M059J (cell line): ENCODE results near the gene LRRC27. TPM values are rescaled to one million over a fixed set of nuclear protein-coding genes. Genes with fewer than 3 reads are reported as not detected.
A peak's percentile ranks its signal among the peaks of the same experiment; 100 is the strongest.

Experiments
- DNase-seq: peaks from one replicate; pipeline ENCODE4 v3.0.0-alpha.2; 2012; ENCODE audit warnings: low read depth
- total RNA-seq: library from RNA; depleted of rRNA; stranded (reverse); fragments of >200 nt; shearing (Covaris generic); gene quantifications from 2 replicates; pipeline ENCODE4 v1.2.3, GENCODE V29; 2014

LRRC27 gene
- total RNA-seq, 1 experiment from 2014 or later, result 3.5 TPM

DNA sequence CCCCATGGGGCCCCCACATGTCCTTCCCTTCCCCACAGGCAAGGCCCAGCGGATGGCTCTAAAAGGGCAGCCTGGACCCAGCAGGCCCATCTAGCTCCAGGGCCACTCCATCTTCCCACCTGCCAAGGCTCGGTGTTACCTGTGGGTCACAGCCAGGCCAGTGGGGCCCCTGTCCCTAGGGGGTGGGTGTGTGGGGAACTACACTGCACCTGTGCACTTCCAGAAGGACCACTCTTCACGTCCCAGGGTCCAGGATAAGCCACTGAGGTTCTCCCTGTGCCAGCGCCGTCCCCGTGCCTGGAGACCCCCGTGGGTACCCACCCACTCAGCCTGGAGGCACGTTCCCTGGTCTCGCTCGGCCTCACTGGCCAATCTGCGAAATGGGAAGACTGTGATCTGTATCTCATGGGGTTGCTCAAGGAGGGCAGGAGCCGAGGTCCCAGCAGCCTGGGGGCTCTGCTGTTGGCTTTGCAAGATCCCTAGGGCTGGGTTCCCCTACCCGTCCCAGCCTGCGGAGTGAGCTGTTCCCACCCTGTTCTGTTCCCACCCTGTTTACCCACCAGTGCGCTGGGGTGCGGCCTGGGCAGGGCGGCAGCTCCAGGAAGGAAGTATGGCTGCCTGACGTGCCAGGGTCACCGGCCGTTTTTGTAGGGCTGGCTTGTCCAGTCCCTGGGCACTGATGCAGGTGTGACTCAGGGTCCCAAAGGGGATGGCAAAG lies 69.6 kb downstream of the LRRC27 start:
- DNase-seq, result no peak

GRCh38 chr10:132402781-132403241 lies 70.8 kb downstream of the LRRC27 start:
- no peak for DNase-seq

DNA sequence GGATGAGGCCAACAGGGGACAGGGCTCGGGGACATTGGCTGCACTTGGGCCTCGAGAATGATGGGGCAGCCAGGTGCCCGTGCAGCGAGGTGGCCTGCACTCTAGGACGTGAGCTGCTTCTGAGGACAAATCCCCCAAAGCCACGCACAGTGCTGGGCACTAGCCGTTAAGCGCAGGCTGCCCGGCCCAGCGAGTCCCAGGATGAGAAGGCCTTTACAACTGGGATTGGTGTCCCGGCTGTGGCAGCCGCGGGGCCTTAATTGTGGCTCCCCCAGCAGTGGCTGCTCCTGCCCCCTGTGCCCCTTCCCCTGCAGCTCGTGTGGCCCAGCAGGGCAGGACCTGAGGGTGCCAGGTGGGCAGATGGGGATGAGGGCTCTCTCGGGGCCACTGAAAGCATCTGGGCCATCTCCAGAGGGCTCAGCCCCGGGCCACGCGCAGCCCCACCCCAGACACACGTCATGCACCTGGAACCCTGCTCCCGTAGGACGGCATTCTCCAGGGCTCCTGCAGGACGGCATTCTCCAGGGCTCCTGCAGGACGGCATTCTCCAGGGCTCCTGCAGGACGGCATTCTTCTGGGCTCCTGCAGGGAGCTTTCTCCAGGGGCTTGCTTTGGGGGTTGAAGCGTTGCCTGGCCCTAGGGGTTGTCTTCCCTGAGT lies 71.6 kb downstream of the LRRC27 start:
- DNase-seq, result no peak

DNA sequence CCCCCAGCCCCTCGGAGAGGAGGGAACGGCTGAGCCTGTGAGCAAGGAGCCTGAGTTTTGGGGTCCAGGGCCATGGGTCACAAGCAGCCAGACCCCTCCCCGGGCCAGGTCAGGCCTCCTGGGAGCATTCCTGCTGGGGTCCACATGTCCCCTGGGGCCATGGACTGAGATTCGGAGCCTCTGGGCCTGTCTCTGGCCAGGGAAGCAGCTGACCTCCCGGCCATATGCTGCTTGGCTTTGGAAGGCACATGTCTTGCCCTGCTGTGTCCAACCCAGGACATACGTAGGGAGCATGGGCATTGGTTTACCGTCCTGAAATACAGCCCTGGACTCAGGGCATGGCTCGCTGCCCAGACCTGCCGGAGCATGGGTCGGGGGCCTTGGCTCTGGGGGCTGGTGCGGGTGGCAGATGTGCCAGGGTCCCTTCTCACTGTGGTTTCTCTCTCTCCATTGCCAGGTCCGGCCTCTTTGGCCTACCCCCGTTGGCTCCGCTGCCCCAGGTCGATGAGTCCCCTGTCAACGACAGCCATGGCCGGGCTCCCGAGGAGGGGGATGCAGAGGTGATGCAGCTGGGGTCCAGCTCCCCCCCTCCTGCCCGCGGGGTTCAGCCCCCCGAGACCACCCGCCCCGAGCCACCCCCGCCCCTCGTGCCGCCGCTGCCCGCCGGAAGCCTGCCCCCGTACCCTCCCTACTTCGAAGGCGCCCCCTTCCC lies 72.3 kb downstream of the LRRC27 start:
- no peak for DNase-seq

GRCh38 chr10:132404911-132405462 lies 73.0 kb downstream of the LRRC27 start:
- no peak for DNase-seq

DNA sequence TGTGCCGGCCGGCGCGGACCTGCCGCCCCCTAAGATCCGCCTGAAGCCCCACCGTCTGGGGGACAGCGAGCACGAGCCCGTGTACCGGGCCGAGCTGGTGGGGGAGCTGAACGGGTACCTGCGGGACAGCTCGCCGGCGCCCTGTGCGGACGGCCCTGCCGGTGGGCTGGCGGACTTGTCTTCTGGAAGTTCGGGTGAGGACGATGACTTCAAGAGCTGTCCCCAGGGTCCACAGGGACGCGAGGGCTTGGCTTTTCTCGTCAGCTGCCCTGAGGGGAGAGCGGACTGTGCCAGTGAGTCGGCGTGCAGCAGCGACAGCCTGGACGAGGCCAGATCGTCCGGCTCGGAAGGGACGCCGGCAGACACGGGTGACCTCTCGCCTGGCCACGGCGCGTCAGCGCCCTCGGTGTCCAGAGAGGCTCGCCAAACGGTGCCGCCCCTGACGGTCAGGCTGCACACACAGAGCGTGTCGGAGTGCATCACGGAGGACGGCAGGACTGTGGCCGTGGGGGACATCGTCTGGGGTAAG lies 73.5 kb downstream of the LRRC27 start:
- no peak for DNase-seq

DNA sequence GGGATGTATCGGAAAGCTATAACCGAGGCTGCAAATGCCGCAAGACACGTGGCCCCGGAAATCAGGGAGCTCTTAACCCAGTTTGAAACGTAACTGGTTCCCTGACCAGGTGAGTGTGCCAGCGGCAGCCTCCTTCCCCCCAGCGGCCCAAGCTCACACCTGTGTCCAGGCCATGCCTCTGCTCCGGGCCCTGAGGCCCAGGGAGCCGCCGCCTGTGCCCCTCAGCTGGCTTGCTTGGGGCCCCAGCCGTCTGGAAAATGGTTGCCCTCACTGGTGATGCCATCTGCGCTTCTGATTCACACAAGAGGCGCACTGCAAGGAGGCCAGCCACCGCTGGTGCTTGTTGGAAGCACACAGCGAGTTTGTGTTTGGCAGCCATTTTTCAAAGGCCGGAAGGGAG lies 74.2 kb downstream of the LRRC27 start:
- no peak for DNase-seq

GRCh38 chr10:132406750-132407149 lies 74.8 kb downstream of the LRRC27 start:
- DNase-seq, result no peak

DNA sequence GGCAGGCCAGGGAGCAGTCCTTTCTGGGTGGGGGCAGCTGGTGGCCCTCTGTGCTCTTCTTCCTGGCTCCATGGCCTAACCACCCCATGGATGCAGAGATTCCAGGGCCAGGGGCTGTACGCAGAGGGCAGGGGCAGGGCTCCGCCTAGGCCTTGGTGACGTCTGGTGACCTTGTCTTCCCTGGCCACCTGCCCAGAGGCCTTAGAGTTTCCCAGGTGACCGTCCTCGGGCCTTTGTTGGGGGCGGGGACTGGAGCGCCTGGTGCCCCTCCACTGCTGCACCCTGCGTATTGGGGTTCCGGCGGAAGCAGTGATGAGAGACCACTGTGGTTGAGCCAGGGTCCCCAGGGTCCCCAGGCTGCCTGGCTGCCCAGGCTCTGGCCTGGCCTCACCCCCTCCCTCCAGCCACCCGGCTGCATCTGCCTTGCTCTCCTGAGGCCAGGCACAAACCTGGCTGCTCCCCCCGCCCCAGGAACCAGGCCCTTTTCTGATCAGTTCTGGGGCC lies 75.3 kb downstream of the LRRC27 start:
- no peak for DNase-seq

DNA sequence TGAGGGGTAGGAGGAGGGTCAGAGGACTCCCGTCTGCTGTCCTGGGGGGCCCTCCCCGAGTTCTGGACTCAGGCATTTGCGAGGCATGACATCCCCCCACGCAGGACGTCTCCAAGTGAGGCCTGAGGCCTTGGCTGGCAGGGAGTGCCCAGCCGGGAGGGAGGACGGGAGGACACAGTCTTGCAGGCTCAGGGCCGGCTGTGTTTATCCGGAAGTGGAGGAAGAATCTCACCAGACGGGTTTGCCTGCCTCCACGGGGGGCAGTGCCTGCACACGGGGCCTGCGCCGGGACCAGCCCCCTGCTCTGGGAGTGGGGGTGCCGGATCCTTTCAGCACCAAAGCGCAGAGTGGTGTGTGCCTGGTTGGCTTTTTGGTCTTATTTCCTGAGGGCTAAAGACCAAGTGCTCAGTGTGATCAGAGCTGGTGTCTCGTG lies 75.9 kb downstream of the LRRC27 start:
- DNase-seq, result no peak

DNA sequence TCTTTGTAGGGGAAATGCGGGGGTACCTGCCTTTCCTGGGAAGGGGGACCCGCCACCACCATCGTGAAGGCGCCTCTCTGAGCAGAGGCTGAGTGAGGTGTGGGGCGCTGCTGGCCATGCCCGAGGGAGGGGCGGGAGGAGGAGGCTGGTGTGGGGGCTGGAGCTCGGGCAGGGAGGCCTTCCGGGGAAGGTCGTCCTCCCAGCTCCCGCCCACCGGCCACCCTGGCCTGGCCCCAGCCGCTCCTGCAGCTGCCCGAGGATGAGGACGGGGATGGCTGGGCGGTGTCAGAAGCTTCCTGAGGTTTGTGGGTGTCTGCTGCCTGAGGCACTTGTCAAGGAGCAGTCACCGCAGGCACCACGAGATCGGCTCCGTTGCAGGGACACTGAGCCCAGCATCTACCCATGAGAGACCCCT lies 76.4 kb downstream of the LRRC27 start:
- DNase-seq, result no peak

DNA sequence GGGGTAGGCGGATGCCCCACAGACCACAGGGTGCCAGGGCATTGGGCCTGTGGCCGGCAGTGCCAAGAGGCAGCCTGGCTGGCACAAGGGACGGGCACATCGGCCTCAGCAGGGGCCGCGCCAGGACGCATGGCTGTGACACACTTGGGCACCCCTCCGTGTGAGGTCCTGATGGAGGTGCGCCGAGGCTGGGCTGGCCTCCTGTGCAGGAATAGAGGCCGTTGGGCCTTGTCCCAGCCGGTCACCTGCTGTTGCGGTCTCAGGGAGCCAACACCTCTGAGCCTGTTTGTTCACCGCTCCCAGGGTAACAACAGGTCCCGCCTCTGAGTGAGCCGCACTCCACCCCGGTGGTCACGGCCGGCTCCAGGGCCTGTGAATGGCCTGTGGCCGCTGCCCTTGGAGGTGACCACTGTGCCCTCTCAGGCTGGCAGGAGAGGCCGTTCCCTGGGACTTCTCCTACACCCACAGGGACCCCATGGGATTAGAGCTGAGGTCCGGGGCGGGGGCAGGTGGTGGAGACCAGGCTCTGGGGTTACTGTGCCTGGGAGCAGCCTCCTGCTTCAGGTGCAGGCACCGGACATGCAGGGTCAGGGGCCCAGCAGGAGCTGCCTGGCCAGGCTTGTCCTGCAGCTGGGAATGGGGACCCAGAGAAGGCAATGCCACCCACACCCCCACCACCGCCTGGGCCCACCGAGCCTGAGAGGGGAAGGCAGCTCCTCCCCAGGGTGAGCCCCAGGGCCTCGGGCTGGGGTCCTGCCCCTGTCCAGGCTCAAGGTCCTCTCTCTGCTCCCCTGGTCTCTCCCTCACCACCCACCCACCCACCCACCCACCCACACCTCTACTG lies 77.1 kb downstream of the LRRC27 start:
- no peak for DNase-seq

DNA sequence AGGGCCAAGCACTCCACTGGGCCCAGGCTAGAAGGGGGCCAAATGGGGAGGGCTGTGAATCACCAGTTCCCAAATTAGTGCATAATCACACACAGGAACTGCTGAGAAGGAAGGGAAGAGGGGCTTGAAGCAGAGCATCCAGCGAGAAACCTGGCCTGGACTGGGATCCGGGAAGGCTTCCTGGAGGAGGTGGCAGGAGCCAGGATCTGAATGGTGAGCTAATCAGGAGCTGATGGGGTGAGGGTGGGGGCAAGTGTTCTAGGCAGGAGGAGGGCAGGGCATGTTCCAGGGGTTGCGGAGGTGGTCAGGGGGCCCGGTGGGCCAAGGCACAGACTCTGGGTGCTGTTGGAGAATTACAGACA lies 77.7 kb downstream of the LRRC27 start:
- no peak for DNase-seq

DNA sequence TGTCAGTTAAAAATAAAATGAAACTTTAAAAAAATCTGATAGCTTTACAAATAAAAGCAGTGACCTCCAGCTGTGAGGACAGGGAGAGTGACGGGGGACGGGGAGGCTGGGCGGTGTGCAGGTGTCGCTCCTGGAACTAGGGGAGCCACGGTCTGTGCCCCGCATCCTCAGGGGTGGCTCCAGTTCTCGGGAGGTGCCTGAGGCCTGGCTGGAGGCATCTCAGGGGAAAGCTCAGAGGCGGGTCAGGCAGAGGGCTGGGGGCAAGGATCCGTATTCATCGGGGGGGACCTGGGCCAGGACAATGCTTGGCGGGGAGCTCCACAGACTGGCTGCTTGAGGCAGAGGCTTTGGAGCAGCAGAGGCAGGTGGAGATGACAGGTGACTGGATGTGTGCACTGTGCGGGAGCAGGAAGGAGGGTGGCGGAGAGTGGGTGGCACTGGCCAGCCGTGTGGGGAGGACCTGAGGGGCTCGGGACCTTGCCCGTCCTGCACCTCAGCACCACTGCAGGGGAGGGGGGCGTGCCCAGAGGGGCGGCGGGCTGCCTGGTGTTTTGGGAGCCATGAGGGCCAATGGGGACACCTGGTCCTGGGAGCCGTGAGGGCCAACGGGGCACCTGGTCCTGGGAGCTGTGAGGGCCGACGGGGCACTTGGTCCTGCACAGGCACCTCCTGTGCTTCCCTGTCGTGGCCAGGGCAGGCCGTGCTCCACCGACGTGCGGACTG lies 78.2 kb downstream of the LRRC27 start:
- DNase-seq, result no peak

GRCh38 chr10:132410779-132411532 lies 79.0 kb downstream of the LRRC27 start:
- DNase-seq, result no peak

- no peak for DNase-seq
Measured at GRCh38 chr10:132411561-132412253, 79.7 kb downstream of the LRRC27 start.

DNA sequence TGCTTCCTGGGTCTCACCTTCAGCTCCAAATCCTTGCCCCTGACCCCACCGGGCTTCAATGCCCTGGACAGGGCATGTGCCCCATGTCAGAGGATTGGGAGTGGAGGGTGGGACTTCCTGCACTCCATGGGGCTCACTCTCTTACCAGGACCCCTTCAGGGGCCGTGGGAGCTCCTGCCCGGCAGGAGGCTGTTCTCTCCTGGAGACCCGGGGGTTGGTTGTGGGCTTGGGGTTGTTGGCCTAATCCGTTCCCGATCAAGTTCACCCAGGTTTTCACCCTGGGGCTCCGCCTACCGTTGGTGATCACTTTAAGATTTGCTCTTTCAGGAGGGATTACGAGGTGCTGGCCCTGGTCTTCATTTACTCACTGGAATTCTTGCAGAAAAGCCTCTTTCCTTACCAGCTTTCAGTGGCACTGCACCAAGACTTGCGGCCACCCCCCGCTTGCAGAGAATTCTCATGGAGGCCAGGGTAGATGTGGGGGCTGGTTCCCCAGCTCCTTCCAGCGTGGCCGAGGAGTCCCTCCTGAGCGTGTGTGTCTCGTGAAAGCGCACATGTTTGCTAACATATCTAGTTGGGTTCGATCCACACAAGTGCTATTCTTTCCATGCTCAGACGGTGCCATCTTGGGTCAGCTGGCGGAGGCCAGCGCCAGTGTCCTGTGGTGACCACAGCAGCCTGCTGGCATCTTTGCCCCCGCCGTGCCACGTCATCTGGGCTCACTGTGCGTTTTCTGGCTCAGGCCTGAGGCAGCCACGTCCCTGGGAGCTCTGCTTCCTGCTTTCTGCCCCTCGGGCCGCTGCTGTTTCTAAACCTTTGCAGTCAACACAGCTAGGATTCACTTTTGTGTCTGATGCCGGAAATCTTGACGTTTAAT lies 80.6 kb downstream of the LRRC27 start:
- peak; percentile 32 for DNase-seq
